Stimulated activated naive CD8-positive, alpha-beta T cell treated with anti-CD3 and anti-CD28 coated beads, Interleukin-15, Interleukin-2, amounts not matched to agents 100 ng/mL and 50 ng/mL, for 24 hours (primary cell): ENCODE measurements around the gene SEZ6.

Source experiments
- H3K27ac Mint-ChIP-seq: one replicate; pipeline ENCODE4 v1.8.0; 2021; ENCODE audit warnings: mild to moderate bottlenecking, mixed read lengths
- H3K27me3 Mint-ChIP-seq: one replicate; pipeline ENCODE4 v1.8.0; 2021; ENCODE audit warnings: mixed read lengths
- H3K36me3 Mint-ChIP-seq: one replicate; pipeline ENCODE4 v1.8.0; 2021; ENCODE audit warnings: low read depth, mixed read lengths
- H3K4me1 Mint-ChIP-seq: one replicate; pipeline ENCODE4 v1.8.0; 2021; ENCODE audit warnings: low read depth, mixed read lengths
- H3K4me3 Mint-ChIP-seq: one replicate; pipeline ENCODE4 v1.8.0; 2021; ENCODE audit warnings: mild to moderate bottlenecking, mixed read lengths
- H3K9me3 Mint-ChIP-seq: one replicate; pipeline ENCODE4 v1.8.0; 2021; ENCODE audit warnings: mixed read lengths

The SEZ6 gene

DNA sequence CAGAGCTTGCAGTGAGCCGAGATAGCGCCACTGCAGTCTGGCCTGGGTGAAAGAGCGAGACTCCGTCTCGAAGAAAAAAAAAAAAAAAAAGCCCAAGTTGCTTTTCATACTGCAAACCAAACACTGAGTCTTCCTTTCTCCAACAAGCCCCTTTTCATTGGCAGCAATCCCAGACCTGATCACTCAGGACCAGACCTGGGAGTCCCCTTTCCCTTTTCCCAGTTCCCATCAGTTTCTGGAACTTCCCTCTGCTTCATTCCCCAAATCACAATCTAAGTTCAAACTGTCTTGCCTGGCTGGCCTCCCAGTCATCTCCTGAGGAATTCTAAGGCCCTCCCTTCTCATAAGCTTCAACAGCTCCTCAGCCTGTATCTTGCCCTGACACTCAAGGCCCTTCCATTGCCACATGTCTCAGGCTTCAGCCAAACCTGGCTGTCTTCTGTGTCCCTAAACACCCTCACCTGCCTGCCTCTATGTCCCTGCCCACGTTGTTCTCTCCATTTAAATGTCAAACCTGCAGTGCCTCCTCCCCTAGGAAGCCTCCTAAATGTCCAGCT is 42.7 kb downstream of the SEZ6 start:
- H3K4me1 Mint-ChIP-seq: no peaks in the 10 kb centered on the region
- H3K9me3 Mint-ChIP-seq: no peaks in the 10 kb centered on the region
- H3K36me3 Mint-ChIP-seq: no peaks in the 10 kb centered on the region
- H3K4me3 Mint-ChIP-seq: no peak overlapping the region
- H3K27me3 Mint-ChIP-seq: peaks cover 9% of the 10 kb centered on the region
- no peak overlapping the region for H3K27ac Mint-ChIP-seq

DNA sequence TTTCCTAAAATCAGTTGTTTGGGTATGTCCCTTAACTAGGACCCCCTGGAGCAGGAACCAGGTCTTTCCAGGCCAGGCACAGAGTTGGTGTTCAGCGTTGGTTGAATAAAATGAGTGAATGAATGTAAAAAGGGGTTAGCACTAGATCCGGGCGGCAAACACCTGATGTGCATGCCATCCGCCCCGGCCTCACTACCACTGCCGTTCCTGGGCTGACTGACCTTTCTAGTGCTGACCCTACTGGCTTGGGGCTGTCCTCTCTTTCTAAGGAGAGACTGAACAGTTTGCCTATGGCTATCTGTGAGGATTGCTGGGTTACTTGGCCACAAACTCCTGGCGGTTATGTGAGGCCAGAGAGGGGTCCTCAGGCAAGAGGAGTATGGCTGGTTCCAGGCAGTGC is 44.4 kb downstream of the SEZ6 start:
- H3K4me3 Mint-ChIP-seq: no peak overlapping the region
- H3K36me3 Mint-ChIP-seq: no peaks in the 10 kb centered on the region
- no peaks in the 10 kb centered on the region for H3K9me3 Mint-ChIP-seq
- H3K27ac Mint-ChIP-seq: no peak overlapping the region
- H3K4me1 Mint-ChIP-seq: no peaks in the 10 kb centered on the region
- peaks cover 9% of the 10 kb centered on the region for H3K27me3 Mint-ChIP-seq

- Mint-ChIP-seq H3K27me3 (peaks cover 9% of the 10 kb centered on the region), H3K9me3 (no peaks in the 10 kb centered on the region), H3K4me1 (no peaks in the 10 kb centered on the region), H3K27ac (no peak overlapping the region), H3K4me3 (no peak overlapping the region), H3K36me3 (no peaks in the 10 kb centered on the region)
Measured at GRCh38 chr17:28960256-28961061, 45.4 kb downstream of the SEZ6 start.

DNA sequence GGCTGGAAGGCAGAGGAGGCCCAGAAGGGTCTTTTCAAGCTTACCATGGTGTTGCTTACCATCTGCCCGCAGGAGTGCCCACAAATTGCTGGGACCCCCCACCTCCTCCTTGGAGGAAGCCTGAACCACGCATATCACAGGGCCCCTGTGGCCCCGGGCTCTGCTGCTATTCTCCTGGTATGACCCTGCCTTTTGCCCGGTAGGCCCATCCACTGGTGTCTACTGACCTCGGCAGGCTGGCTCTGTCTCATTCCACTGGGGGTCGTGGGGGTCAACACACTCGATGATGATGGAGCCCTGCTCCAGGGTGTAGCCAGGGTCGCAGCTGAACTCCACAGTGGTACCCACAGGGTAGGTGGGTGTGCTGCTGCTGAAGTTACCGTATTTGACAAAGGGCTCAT is 46.4 kb downstream of the SEZ6 start:
- Mint-ChIP-seq H3K4me3 (no peak overlapping the region), H3K27me3 (peaks cover 8% of the 10 kb centered on the region), H3K9me3 (no peaks in the 10 kb centered on the region), H3K36me3 (no peaks in the 10 kb centered on the region), H3K27ac (no peak overlapping the region), H3K4me1 (no peaks in the 10 kb centered on the region)

- Mint-ChIP-seq H3K36me3 (no peaks in the 10 kb centered on the region), H3K4me1 (no peaks in the 10 kb centered on the region), H3K27me3 (peaks cover 4% of the 10 kb centered on the region), H3K4me3 (no peak overlapping the region), H3K9me3 (no peaks in the 10 kb centered on the region), H3K27ac (no peak overlapping the region)
Measured at GRCh38 chr17:28958820-28959455, 46.9 kb downstream of the SEZ6 start.

GRCh38 chr17:28957992-28958355 is 47.9 kb downstream of the SEZ6 start:
- Mint-ChIP-seq H3K4me3 (no peak overlapping the region), H3K27ac (no peak overlapping the region), H3K4me1 (no peaks in the 10 kb centered on the region), H3K27me3 (peaks cover under 1% of the 10 kb centered on the region), H3K9me3 (no peaks in the 10 kb centered on the region), H3K36me3 (no peaks in the 10 kb centered on the region)

DNA sequence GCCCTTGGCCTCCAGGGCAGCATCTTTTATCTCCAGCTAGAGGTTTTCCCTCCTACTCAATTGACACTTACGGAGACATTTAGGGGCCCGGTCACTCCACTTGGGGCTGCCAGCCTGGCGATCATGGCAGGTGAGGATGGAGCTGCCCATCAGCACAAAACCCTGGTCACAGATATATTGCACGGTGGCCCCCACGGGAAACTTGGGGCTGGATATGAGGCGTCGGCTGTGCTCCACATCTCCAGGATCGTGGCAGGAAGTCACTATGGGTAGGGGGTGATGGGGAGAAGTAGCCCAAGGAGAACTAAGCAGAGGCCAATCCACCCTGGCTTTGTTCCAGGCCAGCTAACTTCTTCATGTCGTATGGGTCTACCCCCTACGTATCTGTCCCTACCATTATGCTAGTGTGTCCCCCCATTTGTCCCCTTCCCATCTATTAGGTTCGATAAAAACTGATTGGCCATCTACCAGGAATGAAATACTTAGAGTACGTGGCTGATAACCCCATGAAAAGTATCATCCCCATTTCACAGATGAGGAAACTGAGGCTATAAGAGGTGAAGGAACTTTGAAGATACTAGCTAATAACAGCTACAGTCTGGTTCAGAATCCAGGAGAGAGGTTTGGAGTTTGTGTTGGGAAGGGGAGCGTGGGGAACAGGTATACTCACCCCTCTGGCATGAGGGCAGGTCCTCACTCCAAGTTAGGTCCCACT is 48.4 kb downstream of the SEZ6 start:
- H3K36me3 Mint-ChIP-seq: no peaks in the 10 kb centered on the region
- no peak overlapping the region for H3K27ac Mint-ChIP-seq
- no peaks in the 10 kb centered on the region for H3K27me3 Mint-ChIP-seq
- no peak overlapping the region for H3K4me3 Mint-ChIP-seq
- no peaks in the 10 kb centered on the region for H3K4me1 Mint-ChIP-seq
- no peaks in the 10 kb centered on the region for H3K9me3 Mint-ChIP-seq

DNA sequence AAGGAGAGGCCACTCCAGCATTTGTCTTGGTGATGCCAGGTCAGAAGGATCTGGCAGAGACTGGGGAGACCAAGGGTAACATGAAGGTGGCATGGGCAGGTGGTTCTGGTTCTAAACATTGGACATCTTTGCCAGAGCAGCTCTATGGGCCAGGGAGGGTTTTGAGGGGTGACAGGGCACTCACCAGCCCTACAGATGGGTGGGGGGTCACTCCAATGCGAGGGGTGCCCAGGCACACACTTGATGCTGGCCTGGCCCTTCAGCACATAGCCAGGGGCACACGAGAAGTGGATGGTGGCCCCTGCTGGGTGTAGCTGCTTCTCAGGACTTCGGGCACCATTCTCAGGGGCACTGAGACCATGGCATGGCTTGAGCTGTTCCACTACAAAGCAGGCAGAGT is 49.0 kb downstream of the SEZ6 start:
- no peaks in the 10 kb centered on the region for H3K9me3 Mint-ChIP-seq
- H3K4me3 Mint-ChIP-seq: no peak overlapping the region
- H3K27ac Mint-ChIP-seq: no peak overlapping the region

GRCh38 chr17:28956112-28956511 is 49.7 kb downstream of the SEZ6 start:
- H3K9me3 Mint-ChIP-seq: no peaks in the 10 kb centered on the region
- H3K4me1 Mint-ChIP-seq: no peaks in the 10 kb centered on the region
- H3K4me3 Mint-ChIP-seq: no peak overlapping the region
- no peak overlapping the region for H3K27ac Mint-ChIP-seq
- no peaks in the 10 kb centered on the region for H3K27me3 Mint-ChIP-seq
- H3K36me3 Mint-ChIP-seq: no peaks in the 10 kb centered on the region

More for the DNA sequence above, 49.0 kb downstream of the SEZ6 start:
- Mint-ChIP-seq H3K4me1 (no peaks in the 10 kb centered on the region), H3K27me3 (no peaks in the 10 kb centered on the region), H3K36me3 (no peaks in the 10 kb centered on the region)

GRCh38 chr17:28955408-28955807 is 50.4 kb downstream of the SEZ6 start:
- H3K27ac Mint-ChIP-seq: no peak overlapping the region
- H3K4me1 Mint-ChIP-seq: no peaks in the 10 kb centered on the region
- H3K27me3 Mint-ChIP-seq: no peaks in the 10 kb centered on the region
- H3K4me3 Mint-ChIP-seq: no peak overlapping the region
- H3K9me3 Mint-ChIP-seq: no peaks in the 10 kb centered on the region
- no peaks in the 10 kb centered on the region for H3K36me3 Mint-ChIP-seq

DNA sequence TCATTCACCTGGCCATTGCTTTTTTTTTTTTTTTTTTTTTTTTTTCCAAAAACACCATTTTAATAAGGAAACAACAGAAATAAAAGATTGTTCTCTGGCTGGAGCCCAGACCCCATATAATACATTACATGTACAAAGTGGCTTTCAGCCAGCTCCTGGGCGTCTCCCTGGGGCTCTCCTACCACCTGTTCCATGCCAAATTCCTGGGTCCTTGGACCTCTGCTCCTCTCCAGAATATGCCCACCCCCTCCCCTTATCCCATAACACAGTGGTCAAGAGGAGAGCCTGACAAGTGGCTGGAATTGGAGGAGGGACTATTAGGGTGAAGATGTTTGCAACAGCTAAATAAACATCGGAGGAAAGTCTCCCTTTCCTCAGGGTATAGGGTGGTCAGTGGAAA is 50.9 kb downstream of the SEZ6 start:
- H3K4me1 Mint-ChIP-seq: no peaks in the 10 kb centered on the region
- H3K27me3 Mint-ChIP-seq: no peaks in the 10 kb centered on the region

GRCh38 chr17:28953444-28954118 is 52.3 kb downstream of the SEZ6 start:
- peaks cover 3% of the 10 kb centered on the region for H3K4me1 Mint-ChIP-seq
- H3K36me3 Mint-ChIP-seq: peaks cover 3% of the 10 kb centered on the region
- H3K4me3 Mint-ChIP-seq: peak overlapping the region; percentile 30
- no peak overlapping the region for H3K27ac Mint-ChIP-seq
- H3K9me3 Mint-ChIP-seq: no peaks in the 10 kb centered on the region
- H3K27me3 Mint-ChIP-seq: no peaks in the 10 kb centered on the region

More for the DNA sequence above, 50.9 kb downstream of the SEZ6 start:
- H3K4me3 Mint-ChIP-seq: no peak overlapping the region
- H3K36me3 Mint-ChIP-seq: no peaks in the 10 kb centered on the region
- H3K9me3 Mint-ChIP-seq: no peaks in the 10 kb centered on the region
- H3K27ac Mint-ChIP-seq: no peak overlapping the region

- Mint-ChIP-seq H3K27ac (no peak overlapping the region), H3K27me3 (no peaks in the 10 kb centered on the region), H3K4me1 (peaks cover 16% of the 10 kb centered on the region)
Measured at GRCh38 chr17:28951991-28952975, 53.5 kb downstream of the SEZ6 start.

More at GRCh38 chr17:28951991-28952975, 53.5 kb downstream of the SEZ6 start:
- peaks cover 16% of the 10 kb centered on the region for H3K36me3 Mint-ChIP-seq
- no peak overlapping the region for H3K4me3 Mint-ChIP-seq
- H3K9me3 Mint-ChIP-seq: no peaks in the 10 kb centered on the region
